ENCODE measurements around the gene MAP2.

Gene MAP2

DNA sequence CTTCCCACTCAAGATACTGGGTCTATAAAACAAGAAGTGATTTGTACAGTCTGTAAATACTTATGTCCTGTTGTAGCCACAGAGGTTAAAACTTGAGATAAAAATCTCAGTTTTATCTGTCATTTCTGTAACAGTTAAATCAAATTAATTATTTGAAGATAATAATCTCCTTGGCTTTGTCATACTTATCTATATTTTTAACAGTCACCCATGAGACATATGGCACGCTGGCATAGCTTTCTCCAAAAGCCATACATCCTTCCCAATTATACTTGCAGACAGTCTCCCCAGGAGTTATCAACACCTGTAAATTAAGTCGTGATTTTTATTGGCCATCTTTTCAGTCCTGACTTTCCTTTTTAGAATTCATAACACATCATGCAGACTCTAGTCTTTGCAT, 278.9 kb downstream of the MAP2 start:
- Mint-ChIP-seq H3K9me3 (no peaks in the 10 kb centered on the region), H3K27me3 (ENCODE audit: low read depth, poor library complexity) (no peaks in the 10 kb centered on the region), H3K36me3 (ENCODE audit: low read depth) (no peaks in the 10 kb centered on the region), H3K4me1 (no peaks in the 10 kb centered on the region), H3K27ac (no peak overlapping the region), H3K4me3 (no peak overlapping the region)
- TF ChIP-seq CTCF (IDR thresholded peaks at IDR 0.05), result no peak
- no peak for DNase-seq

- no peak for DNase-seq
- Mint-ChIP-seq H3K4me3 (no peak overlapping the region), H3K27me3 (ENCODE audit: low read depth, poor library complexity) (no peaks in the 10 kb centered on the region), H3K36me3 (ENCODE audit: low read depth) (no peaks in the 10 kb centered on the region), H3K9me3 (no peaks in the 10 kb centered on the region), H3K27ac (no peak overlapping the region), H3K4me1 (no peaks in the 10 kb centered on the region)
- no peak for TF ChIP-seq CTCF (IDR thresholded peaks at IDR 0.05)
These were observed 289.4 kb downstream of the MAP2 start for GRCh38 chr2:209713219-209713618.

DNA sequence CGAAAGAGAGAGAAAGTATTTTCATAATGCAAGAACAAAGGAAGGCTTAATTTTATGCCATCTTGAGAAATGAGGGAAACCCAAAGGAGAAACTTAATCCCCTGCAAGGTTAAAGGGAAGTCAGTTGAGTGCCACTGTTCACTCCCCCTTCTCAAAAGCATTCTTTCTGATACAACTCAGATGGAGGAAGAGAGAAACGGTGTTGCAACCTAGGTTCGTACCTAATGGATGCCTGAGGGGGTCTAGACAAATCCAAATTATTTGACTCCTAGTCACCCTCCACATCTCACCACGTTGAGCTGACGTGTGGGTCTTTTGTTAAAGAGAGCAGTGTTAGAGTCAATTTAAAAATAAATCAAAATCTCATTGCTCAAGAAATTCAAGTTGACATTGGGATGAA, 295.2 kb downstream of the MAP2 start:
- H3K9me3 Mint-ChIP-seq, result no peaks in the 10 kb centered on the region
- TF ChIP-seq CTCF (IDR thresholded peaks at IDR 0.05), result no peak
- no peak overlapping the region for H3K4me3 Mint-ChIP-seq
- no peaks in the 10 kb centered on the region for H3K4me1 Mint-ChIP-seq
- no peak overlapping the region for H3K27ac Mint-ChIP-seq
- DNase-seq, result no peak
- H3K36me3 Mint-ChIP-seq (ENCODE audit: low read depth), result no peaks in the 10 kb centered on the region
- no peaks in the 10 kb centered on the region for H3K27me3 Mint-ChIP-seq (ENCODE audit: low read depth, poor library complexity)

DNA sequence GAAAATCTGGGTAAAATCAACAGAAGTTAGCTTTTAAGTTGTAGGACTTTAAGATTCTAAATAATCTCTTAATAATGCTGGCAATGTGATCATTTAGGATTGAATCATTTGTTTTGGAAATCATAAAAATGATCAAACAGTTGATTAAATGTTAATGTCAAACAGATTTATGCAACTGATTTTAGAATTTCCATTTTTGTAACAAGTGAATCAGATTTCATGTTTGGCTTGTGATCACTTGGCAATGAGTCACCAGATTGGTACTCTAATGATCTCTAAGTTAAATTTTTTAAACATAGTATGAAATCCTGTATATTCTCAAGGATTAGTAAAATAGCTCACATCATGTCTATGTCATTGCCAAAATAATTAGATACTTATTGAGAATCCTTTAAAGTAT, 297.6 kb downstream of the MAP2 start:
- Mint-ChIP-seq H3K9me3 (no peaks in the 10 kb centered on the region), H3K4me3 (no peak overlapping the region), H3K36me3 (ENCODE audit: low read depth) (no peaks in the 10 kb centered on the region), H3K4me1 (peaks cover 3% of the 10 kb centered on the region), H3K27ac (no peak overlapping the region), H3K27me3 (ENCODE audit: low read depth, poor library complexity) (no peaks in the 10 kb centered on the region)
- no peak for TF ChIP-seq CTCF (IDR thresholded peaks at IDR 0.05)
- no peak for DNase-seq

DNA sequence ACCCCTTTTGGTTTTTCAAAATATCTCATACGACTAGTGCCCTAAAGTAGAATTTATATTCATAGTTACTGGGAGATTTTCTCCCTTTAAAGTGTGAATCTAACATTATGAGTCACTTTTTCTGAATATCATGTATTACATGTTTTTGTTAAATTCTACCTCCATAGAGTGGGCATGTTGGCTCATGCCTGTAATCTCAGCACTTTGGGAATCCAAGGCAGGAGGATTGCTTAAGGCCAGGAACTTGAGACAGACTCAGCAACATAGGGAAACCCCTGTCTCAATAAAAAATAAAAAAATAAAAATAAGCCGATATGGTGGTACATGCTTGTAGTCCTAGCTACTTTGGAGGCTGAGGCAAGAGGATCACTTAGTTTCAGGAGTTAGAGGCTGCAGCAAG, 302.5 kb downstream of the MAP2 start:
- H3K27me3 Mint-ChIP-seq (ENCODE audit: low read depth, poor library complexity), result no peaks in the 10 kb centered on the region
- no peak overlapping the region for H3K27ac Mint-ChIP-seq
- DNase-seq, result no peak
- no peaks in the 10 kb centered on the region for H3K36me3 Mint-ChIP-seq (ENCODE audit: low read depth)
- peaks cover 3% of the 10 kb centered on the region for H3K4me1 Mint-ChIP-seq
- H3K9me3 Mint-ChIP-seq, result no peaks in the 10 kb centered on the region
- TF ChIP-seq CTCF (IDR thresholded peaks at IDR 0.05), result no peak
- no peak overlapping the region for H3K4me3 Mint-ChIP-seq

DNA sequence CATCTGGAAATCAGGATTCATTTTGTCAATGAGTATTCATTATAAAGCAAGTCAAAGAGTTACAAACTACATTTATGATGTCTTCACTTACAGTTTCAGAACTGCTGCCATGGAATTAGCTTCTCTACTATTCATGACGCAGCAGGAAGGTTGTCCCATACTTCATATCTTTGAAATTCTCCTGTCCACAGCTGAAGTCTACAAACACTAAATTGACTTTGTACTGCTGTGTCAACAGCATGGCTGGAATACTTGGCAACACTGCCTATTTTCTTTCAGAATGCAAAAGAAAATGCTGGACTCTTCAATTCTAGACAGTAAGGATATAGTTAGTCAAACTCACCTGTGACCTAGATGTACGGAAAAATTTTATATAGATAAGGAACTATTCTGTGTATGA, 303.2 kb downstream of the MAP2 start:
- no peak for DNase-seq
- no peaks in the 10 kb centered on the region for H3K9me3 Mint-ChIP-seq
- no peak overlapping the region for H3K4me3 Mint-ChIP-seq
- no peaks in the 10 kb centered on the region for H3K27me3 Mint-ChIP-seq (ENCODE audit: low read depth, poor library complexity)
- H3K27ac Mint-ChIP-seq, result no peak overlapping the region
- H3K36me3 Mint-ChIP-seq (ENCODE audit: low read depth), result no peaks in the 10 kb centered on the region
- H3K4me1 Mint-ChIP-seq, result peaks cover 3% of the 10 kb centered on the region
- no peak for TF ChIP-seq CTCF (IDR thresholded peaks at IDR 0.05)

Data from nephron progenitor cell (in vitro differentiated cells).